ENCODE results near the gene FOXK1. TPM values are rescaled to one million over a fixed set of nuclear protein-coding genes. Genes with fewer than 3 reads are reported as not detected.

Gene FOXK1
- polyA plus RNA-seq, 3 donors, result 0.33 to 16.8 (median 0.76) TPM

GRCh38 chr7:4783292-4783652 is 101.2 kb downstream of the FOXK1 start:
- Mint-ChIP-seq H3K27me3 (ENCODE audit: low read depth in 3 of 3) (peaks cover 0 to 2% (median 0%) of the 10 kb centered on the region in 3 donors), H3K4me3 (no peak overlapping the region), H3K36me3 (peaks cover 47 to 86% of the 10 kb centered on the region in 2 donors), H3K27ac (no peak overlapping the region), H3K4me1 (peaks cover 3% of the 10 kb centered on the region), H3K9me3 (no peaks in the 10 kb centered on the region)
- H3K27me3 ChIP-seq (ENCODE audit: control insufficient read depth in 2 of 2, insufficient read depth in 2 of 2, low read length in 2 of 2), result no peaks in the 10 kb centered on the region
- H3K4me3 ChIP-seq (replicated peaks in 1 of 3; ENCODE audit: low read depth in 2 of 3, low read length in 3 of 3), result no peak overlapping the region
- peaks cover 81% of the 10 kb centered on the region for H4K20me1 ChIP-seq (ENCODE audit: insufficient read depth, low read length)
- intact Hi-C loops (cut with micrococcal nuclease), result no loop called here
- H3K9me3 ChIP-seq (replicated peaks in 1 of 2; ENCODE audit: control insufficient read depth in 1 of 2, insufficient read depth in 1 of 2, low read length in 2 of 2), result no peaks in the 10 kb centered on the region
- no peak for DNase-seq
- no peak overlapping the region for H3K9ac ChIP-seq (ENCODE audit: insufficient read depth, low read length, poor library complexity, severe bottlenecking)
- peaks cover 0 to 2% of the 10 kb centered on the region in 2 donors for H3K4me1 ChIP-seq (ENCODE audit: control insufficient read depth in 1 of 2, insufficient read depth in 2 of 2, low read length in 2 of 2)
- peaks cover 39% of the 10 kb centered on the region for H3K79me2 ChIP-seq (ENCODE audit: insufficient read depth, low read length)
- H3K27ac ChIP-seq (ENCODE audit: low read depth in 1 of 2, low read length in 2 of 2), result no peak overlapping the region
- TF ChIP-seq CTCF (IDR thresholded peaks at IDR 0.05), result no peak
- peaks cover 76 to 88% of the 10 kb centered on the region in 2 donors for H3K36me3 ChIP-seq (replicated peaks in 1 of 2; ENCODE audit: control insufficient read depth in 1 of 2, insufficient read depth in 2 of 2, low read length in 2 of 2)
- H2AFZ ChIP-seq (ENCODE audit: insufficient read depth, low read depth, low read length, poor library complexity, severe bottlenecking), result no peak overlapping the region
- H3K4me2 ChIP-seq (replicated peaks; ENCODE audit: extremely low read depth, low read length, poor library complexity, severe bottlenecking), result no peak overlapping the region
- 97% methylated on average over 13 of the region's 16 CpGs for WGBS (ENCODE audit: insufficient coverage)

GRCh38 chr7:4783762-4784351 is 101.8 kb downstream of the FOXK1 start:
- Histone ChIP-seq H3K4me3 (replicated peaks in 1 of 3; ENCODE audit: low read depth in 2 of 3, low read length in 3 of 3) (no peak overlapping the region), H3K27ac (ENCODE audit: low read depth in 1 of 2, low read length in 2 of 2) (no peak overlapping the region), H3K79me2 (ENCODE audit: insufficient read depth, low read length) (peaks cover 37% of the 10 kb centered on the region), H3K9me3 (replicated peaks in 1 of 2; ENCODE audit: control insufficient read depth in 1 of 2, insufficient read depth in 1 of 2, low read length in 2 of 2) (no peaks in the 10 kb centered on the region), H2AFZ (ENCODE audit: insufficient read depth, low read depth, low read length, poor library complexity, severe bottlenecking) (no peak overlapping the region), H3K9ac (ENCODE audit: insufficient read depth, low read length, poor library complexity, severe bottlenecking) (no peak overlapping the region), H3K36me3 (replicated peaks in 1 of 2; ENCODE audit: control insufficient read depth in 1 of 2, insufficient read depth in 2 of 2, low read length in 2 of 2) (peaks cover 82 to 93% of the 10 kb centered on the region in 2 donors), H3K4me2 (replicated peaks; ENCODE audit: extremely low read depth, low read length, poor library complexity, severe bottlenecking) (no peak overlapping the region), H3K4me1 (ENCODE audit: control insufficient read depth in 1 of 2, insufficient read depth in 2 of 2, low read length in 2 of 2) (no peaks in the 10 kb centered on the region), H3K27me3 (ENCODE audit: control insufficient read depth in 2 of 2, insufficient read depth in 2 of 2, low read length in 2 of 2) (no peaks in the 10 kb centered on the region), H4K20me1 (ENCODE audit: insufficient read depth, low read length) (peaks cover 84% of the 10 kb centered on the region)
- Mint-ChIP-seq H3K36me3 (peaks cover 49 to 88% of the 10 kb centered on the region in 2 donors), H3K4me3 (no peak overlapping the region), H3K27me3 (ENCODE audit: low read depth in 3 of 3) (peaks cover 0 to 2% (median 0%) of the 10 kb centered on the region in 3 donors), H3K9me3 (no peaks in the 10 kb centered on the region), H3K4me1 (no peaks in the 10 kb centered on the region), H3K27ac (no peak overlapping the region)
- TF ChIP-seq CTCF (IDR thresholded peaks at IDR 0.05), result no peak
- intact Hi-C loops (cut with micrococcal nuclease), result no loop called here
- 97% methylated on average over 33 of the region's 40 CpGs for WGBS (ENCODE audit: insufficient coverage)
- no peak for DNase-seq
